WTC11 (cell line): Measurements from ENCODE around the gene FAM111A. TPM values are rescaled to one million over a fixed set of nuclear protein-coding genes. Genes with fewer than 3 reads are reported as not detected.
"Not testable (repeated sequence)": the region's sequence is repeated elsewhere in the genome, so short reads cannot be mapped to it uniquely, and the experiment has no call there.

ENCODE experiments used
- ATAC-seq: fragments of 200-7000 bp; cut with Tn5 transposase; 2 replicates; pipeline ENCODE4 v1.10.0; 2021; ENCODE audit warnings: mild to moderate bottlenecking, moderate library complexity
- CTCF ChIA-PET: fragments of 300-600 bp; sonication (Branson Sonifier 250); formaldehyde crosslinking; loops from one replicate; lab custom pipeline; 2021; ENCODE audit warnings: antibody characterized with exemption; lab: Charles Lee
- POLR2A ChIA-PET: fragments of 350-600 bp; sonication (Branson Sonifier 250); formaldehyde crosslinking; loops from one replicate; lab custom pipeline; 2021; ENCODE audit warnings: antibody characterized with exemption; lab: Charles Lee
- DNase-seq: peaks from one replicate; pipeline ENCODE4 v3.0.0; 2021; ENCODE audit warnings: low spot score
- H3K27ac Mint-ChIP-seq: 2 replicates; pipeline ENCODE4 v1.8.0; 2021; ENCODE audit warnings: mixed read lengths
- H3K27me3 Mint-ChIP-seq: 2 replicates; pipeline ENCODE4 v1.8.0; 2021; ENCODE audit warnings: low read depth, mild to moderate bottlenecking, moderate library complexity, mixed read lengths
- H3K36me3 Mint-ChIP-seq: 2 replicates; pipeline ENCODE4 v1.8.0; 2021; ENCODE audit warnings: mixed read lengths
- H3K4me1 Mint-ChIP-seq: 2 replicates; pipeline ENCODE4 v1.8.0; 2022; ENCODE audit warnings: mixed read lengths
- H3K4me3 Mint-ChIP-seq: 2 replicates; pipeline ENCODE4 v1.8.0; 2021; ENCODE audit warnings: mild to moderate bottlenecking, moderate library complexity, mixed read lengths
- H3K9me3 Mint-ChIP-seq: 2 replicates; pipeline ENCODE4 v1.8.0; 2021; ENCODE audit warnings: mixed read lengths
- CTCF ChIP-seq: fragments of 200-600 bp; IDR thresholded peaks from 2 replicates; pipeline ENCODE4 v1.8.0; 2022; ENCODE audit warnings: antibody characterized with exemption
- FOXP4 ChIP-seq: sonication (generic); formaldehyde crosslinking; IDR thresholded peaks from 2 replicates; pipeline ENCODE4 v1.8.0; 2022; ENCODE audit warnings: mild to moderate bottlenecking, missing genetic modification reagents
- MAX ChIP-seq: sonication (generic); formaldehyde crosslinking; IDR thresholded peaks from 2 replicates; pipeline ENCODE4 v1.8.0; 2022; ENCODE audit warnings: mild to moderate bottlenecking, missing genetic modification reagents
- MYBL2 ChIP-seq: sonication (generic); formaldehyde crosslinking; IDR thresholded peaks from 2 replicates; pipeline ENCODE4 v1.8.1; 2023; ENCODE audit warnings: mild to moderate bottlenecking, moderate library complexity, missing genetic modification reagents
- PRRX2 ChIP-seq: fragments of 250-450 bp; sonication (Bioruptor Pico); IDR thresholded peaks from 2 replicates; pipeline ENCODE4 v1.8.0; 2021; ENCODE audit warnings: mild to moderate bottlenecking
- USF1 ChIP-seq: sonication (generic); formaldehyde crosslinking; IDR thresholded peaks from 2 replicates; pipeline ENCODE4 v1.8.0; 2022; ENCODE audit warnings: mild to moderate bottlenecking, missing genetic modification reagents
- total RNA-seq: library from RNA; stranded (reverse); gene quantifications from 3 replicates; pipeline ENCODE4 v1.2.3, GENCODE V29; 2021

FAM111A gene
- total RNA-seq, 1 experiment from 2014 or later = 18.8 TPM

GRCh38 chr11:59095225-59095624 lies 47.4 kb upstream of the FAM111A start:
- H3K9me3 Mint-ChIP-seq, H3K36me3 Mint-ChIP-seq, H3K27me3 Mint-ChIP-seq, POLR2A ChIA-PET: not testable (repeated sequence)
- CTCF ChIA-PET = interaction anchor here (1.2 to 2.9 kb wide), 6 partner anchors 11 to 132 kb away, joined by 3 to 30 read pairs (median 5); partner anchors contain the start of gene FAM111B
- Mint-ChIP-seq H3K4me3 (peak overlapping the region; percentile 46), H3K27ac (peak overlapping the region; percentile 85), H3K4me1 (peaks cover 76% of the 10 kb centered on the region)
- DNase-seq (peak; percentile 32), ATAC-seq (peak; percentile 84)
- TF ChIP-seq MAX (CRISPR knock-in tag) (0 out of 2 replicates have a peak, but pooled peaks have one; percentile 19), FOXP4 (CRISPR knock-in tag) (peak; percentile 81; the same call in 1 of the 2 replicates)

- H3K27me3 Mint-ChIP-seq, H3K9me3 Mint-ChIP-seq, ATAC-seq, H3K36me3 Mint-ChIP-seq, DNase-seq, POLR2A ChIA-PET: not testable (repeated sequence)
- H3K4me3 Mint-ChIP-seq = 0 out of 2 replicates have a peak overlapping the region, but pooled peaks have one; percentile 5
- CTCF ChIA-PET = interaction anchor here (0.7 to 2.9 kb wide), 7 partner anchors 11 to 169 kb away, joined by 3 to 30 read pairs (median 6); partner anchors contain the start of gene FAM111B
- H3K27ac Mint-ChIP-seq = peak overlapping the region; percentile 36; the same call in 1 of the 2 replicates
- H3K4me1 Mint-ChIP-seq = peaks cover 80% of the 10 kb centered on the region
These were observed 46.6 kb upstream of the FAM111A start for GRCh38 chr11:59095972-59096575.

GRCh38 chr11:59097113-59097708 lies 45.4 kb upstream of the FAM111A start:
- Mint-ChIP-seq H3K4me3 (no peak overlapping the region), H3K27me3 (no peaks in the 10 kb centered on the region), H3K9me3 (no peaks in the 10 kb centered on the region), H3K27ac (no peak overlapping the region), H3K36me3 (no peaks in the 10 kb centered on the region), H3K4me1 (peaks cover 84% of the 10 kb centered on the region)
- CTCF ChIA-PET = interaction anchor here (0.7 to 2.9 kb wide), 11 partner anchors 9 to 170 kb away, joined by 3 to 30 read pairs (median 6); partner anchors contain the start of genes DTX4, FAM111A and FAM111B
- DNase-seq (peak; percentile 63), ATAC-seq (peak; percentile 17; the same call in 1 of the 2 replicates)
- peak; percentile 28; the same call in 1 of the 2 replicates for TF ChIP-seq CTCF
- TF ChIP-seq MYBL2 (CRISPR knock-in tag) = no peak
- POLR2A ChIA-PET = no interaction called here

- CTCF ChIA-PET = interaction anchor here (0.7 to 2.9 kb wide), 10 partner anchors 8 to 171 kb away, joined by 3 to 30 read pairs (median 5); partner anchors contain the start of genes DTX4, FAM111A and FAM111B
- peaks cover 80% of the 10 kb centered on the region for H3K4me1 Mint-ChIP-seq
These were observed 44.7 kb upstream of the FAM111A start for GRCh38 chr11:59097938-59098337.

GRCh38 chr11:59102259-59102765 lies 40.3 kb upstream of the FAM111A start:
- CTCF ChIA-PET = interaction anchor here (0.7 to 7.2 kb wide), 10 partner anchors 8 to 175 kb away, joined by 3 to 93 read pairs (median 4); no protein-coding TSS in a partner anchor
- no peak for TF ChIP-seq PRRX2 (CRISPR knock-in tag)
- TF ChIP-seq MAX (CRISPR knock-in tag) = peak; percentile 38; the same call in 1 of the 2 replicates
- no peak for TF ChIP-seq USF1
- Mint-ChIP-seq H3K4me1 (peaks cover 51% of the 10 kb centered on the region), H3K27ac (no peak overlapping the region), H3K36me3 (no peaks in the 10 kb centered on the region), H3K9me3 (peaks cover 4% of the 10 kb centered on the region; the same call in 1 of the 2 replicates), H3K4me3 (peak overlapping the region; percentile 72), H3K27me3 (peaks cover 41% of the 10 kb centered on the region)
- ATAC-seq (peak; percentile 73), DNase-seq (peak; percentile 86)
- POLR2A ChIA-PET = no interaction called here

More at GRCh38 chr11:59097938-59098337, 44.7 kb upstream of the FAM111A start:
- H3K9me3 Mint-ChIP-seq, POLR2A ChIA-PET, ATAC-seq, H3K27ac Mint-ChIP-seq, DNase-seq, H3K4me3 Mint-ChIP-seq, H3K27me3 Mint-ChIP-seq, H3K36me3 Mint-ChIP-seq: not testable (repeated sequence)
